SW480 (cell line): ENCODE data around the gene STXBP6.
A peak's percentile ranks its signal among the peaks of the same experiment; 100 is the strongest.

Experiments
- DNase-seq: peaks from one replicate; pipeline ENCODE4 v3.0.0-alpha.2; 2016; ENCODE audit warnings: low spot score

Gene STXBP6

GRCh38 chr14:25049568-25050268, at the start of gene STXBP6:
TSS of gene STXBP6 (minus strand) at chr14:25050147. CDS start at chr14:24974818, 75,329 bp downstream.
- peak; percentile 64 for DNase-seq

DNA sequence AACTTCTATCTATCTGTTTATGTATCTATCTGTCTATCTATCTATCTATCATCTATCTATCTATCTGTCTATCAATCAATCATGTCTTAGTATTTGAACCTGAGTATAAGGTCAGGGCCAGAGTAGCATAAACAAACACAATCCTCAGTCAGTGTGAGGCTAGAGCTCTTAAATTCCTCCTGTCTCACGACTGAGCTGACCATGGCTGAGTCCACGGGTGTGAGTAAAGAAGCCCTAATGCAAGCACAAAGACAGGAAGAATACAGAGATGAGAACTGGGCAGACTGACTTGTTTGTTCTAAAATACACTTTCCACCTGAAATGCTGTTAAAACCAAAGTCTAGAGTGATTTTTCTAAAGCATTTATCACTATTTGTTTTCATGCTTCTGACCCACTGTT, 47.2 kb upstream of the STXBP6 start:
- no peak for DNase-seq

DNA sequence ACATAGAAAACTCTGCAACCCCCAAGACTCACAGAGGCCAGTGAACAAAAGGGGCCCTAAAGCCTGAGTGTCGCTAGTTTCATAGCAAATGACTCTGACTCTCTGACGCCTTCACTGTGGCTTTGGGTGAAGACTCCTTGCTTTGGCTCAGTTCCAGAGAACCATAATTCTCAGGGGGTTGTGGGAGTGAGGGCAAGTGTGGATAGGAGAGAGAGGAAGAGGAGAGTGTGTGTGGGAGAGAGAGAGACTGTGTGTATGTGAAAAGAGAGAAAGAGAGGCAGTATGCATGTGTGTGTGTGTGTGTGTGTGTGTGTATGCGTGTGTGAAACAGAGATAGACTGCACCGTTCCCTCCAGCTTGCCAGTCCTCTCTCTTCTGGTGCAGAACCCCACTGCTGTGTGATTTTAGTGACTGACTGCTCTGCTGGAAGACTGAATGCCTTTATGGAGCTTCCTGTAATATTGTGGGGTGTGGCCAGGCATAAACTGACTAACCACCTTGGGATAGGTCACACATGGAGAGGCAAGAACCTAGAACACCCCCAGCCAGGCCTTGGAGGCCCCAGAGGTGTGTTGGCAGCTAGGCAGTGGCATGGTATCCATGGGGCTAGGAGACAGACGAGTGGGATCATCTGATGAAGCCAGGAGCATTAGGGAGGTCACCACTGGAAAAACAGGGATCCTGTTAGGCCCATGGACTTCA, 45.9 kb upstream of the STXBP6 start:
- DNase-seq: no peak

GRCh38 chr14:25094171-25094907, 44.4 kb upstream of the STXBP6 start:
- DNase-seq: no peak

- no peak for DNase-seq
Observed at GRCh38 chr14:25092258-25092740, 42.4 kb upstream of the STXBP6 start.

GRCh38 chr14:25090716-25091454, 40.9 kb upstream of the STXBP6 start:
- DNase-seq: peak; percentile 35

- no peak for DNase-seq
Observed at GRCh38 chr14:25090256-25090655, 40.3 kb upstream of the STXBP6 start.

- no peak for DNase-seq
Observed at GRCh38 chr14:25089496-25089895, 39.5 kb upstream of the STXBP6 start.

DNA sequence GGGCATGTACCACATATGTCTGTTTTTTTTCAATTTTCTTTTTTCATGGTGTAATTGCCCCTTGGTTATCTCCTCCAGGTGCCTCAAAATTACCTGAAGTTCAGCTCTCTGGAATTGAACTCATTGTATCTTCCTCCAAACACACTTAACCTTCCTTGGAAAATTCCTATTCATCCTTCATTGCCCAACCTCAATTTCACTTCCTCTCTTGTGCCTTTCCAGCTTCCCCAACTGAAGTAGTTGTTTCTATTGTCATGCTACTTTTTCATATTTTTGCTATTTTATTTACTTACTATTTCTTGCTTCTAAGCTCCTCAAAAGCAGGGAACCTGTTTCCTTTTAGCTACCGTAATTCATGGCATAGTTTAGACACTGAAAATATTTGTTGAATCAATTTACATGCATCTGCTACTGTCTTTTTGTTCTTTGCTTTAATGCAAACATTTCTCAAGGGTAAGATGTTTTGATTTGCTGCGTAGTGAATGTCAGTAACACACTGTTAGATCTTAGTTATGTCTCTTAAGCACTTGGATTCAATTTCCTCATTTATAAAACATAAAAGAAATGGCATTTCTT, 37.0 kb upstream of the STXBP6 start:
- DNase-seq: no peak

DNA sequence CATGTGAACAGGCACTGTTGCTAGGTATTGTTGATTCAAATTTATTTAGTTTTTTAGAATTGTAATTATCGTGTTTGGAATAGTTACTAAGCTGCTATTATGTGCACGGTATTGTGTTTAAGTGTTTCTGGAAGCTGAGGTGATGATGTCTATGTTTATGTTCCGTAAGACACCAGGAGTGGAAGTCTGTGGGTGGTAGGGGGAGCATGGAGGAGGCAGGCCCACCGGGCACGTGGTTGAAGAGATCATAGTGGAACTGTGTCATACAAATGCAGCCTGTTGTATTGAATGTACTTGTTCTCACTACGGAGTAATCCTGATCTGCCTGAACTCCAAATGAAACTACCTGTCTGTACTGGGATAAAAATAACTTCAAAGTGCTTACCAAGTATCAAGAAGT, 36.1 kb upstream of the STXBP6 start:
- no peak for DNase-seq

- DNase-seq: no peak
Observed at GRCh38 chr14:25080682-25081081, 30.7 kb upstream of the STXBP6 start.

GRCh38 chr14:25079311-25079710, 29.4 kb upstream of the STXBP6 start:
- no peak for DNase-seq

GRCh38 chr14:25074099-25074685, 24.2 kb upstream of the STXBP6 start:
- DNase-seq: no peak

DNA sequence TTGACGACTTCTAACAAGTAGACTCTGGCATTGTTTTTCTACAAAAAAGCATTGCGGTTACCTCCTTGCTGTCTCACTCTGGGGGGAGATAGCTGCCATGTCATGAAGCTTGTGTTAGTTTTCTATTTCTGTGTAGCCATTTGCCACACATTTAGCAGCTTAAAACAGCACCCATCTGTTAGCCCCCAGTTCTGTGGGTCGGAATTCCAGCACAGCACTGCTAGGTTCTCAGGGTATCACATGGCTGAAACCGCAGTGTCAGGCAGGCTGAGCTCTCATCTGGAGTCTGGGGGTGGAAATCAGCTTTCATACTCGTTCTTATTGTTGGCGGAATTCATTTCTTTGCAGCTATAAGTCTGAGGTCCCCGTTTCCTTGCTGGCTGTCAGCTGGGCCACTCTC, 19.9 kb upstream of the STXBP6 start:
- no peak for DNase-seq

DNA sequence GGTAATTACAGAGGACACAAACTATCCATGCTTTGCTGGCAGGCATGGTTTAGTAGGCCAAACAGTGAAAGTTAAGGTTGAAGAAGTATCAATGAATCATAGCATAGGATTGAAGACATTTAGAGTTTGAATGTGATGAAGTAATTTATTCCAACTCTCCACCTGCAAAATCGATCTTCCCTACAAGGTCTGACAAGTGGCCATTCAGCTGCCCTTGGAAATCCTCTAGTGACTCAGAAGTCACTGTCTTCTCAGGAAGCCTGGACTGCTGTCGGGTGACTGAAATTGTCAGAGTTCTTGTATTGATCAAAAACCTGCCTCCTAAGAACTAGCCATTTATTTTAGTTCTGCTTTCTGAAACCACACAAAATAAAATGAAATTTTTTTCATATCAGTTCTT, 17.7 kb upstream of the STXBP6 start:
- no peak for DNase-seq

DNA sequence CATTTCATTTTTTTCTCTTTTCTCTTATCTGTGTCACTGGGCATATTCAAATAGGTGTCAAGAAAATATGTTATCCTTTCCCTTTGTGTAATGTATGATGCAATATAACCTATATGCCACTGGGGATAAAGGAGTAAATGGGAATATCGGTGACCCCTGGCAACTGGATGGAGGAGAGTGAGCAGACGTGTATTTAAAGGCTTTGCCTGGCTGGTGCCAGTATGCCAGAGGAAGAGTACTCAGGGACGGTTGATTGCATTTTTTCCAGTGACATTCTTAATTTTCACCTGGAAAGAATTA, 12.0 kb upstream of the STXBP6 start:
- no peak for DNase-seq

DNA sequence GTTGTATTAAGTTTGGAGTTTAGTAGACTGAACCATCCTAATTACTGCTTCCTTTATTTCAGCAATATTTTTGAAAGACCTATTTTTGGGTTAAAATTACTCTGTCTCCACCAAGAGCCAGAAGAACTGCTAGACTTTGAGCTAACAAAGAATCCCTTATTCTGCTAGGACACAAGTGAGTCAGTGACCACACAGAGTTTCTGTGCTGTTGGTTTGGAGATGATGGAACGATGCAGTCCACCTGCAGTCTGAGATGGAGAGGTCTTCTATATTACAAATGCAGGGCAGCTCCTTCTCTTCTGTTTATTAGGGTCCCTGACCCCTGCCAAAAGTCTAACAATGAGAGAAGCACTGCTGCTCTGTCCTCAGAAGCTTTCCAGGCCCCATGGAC, 6.7 kb upstream of the STXBP6 start:
- no peak for DNase-seq

DNA sequence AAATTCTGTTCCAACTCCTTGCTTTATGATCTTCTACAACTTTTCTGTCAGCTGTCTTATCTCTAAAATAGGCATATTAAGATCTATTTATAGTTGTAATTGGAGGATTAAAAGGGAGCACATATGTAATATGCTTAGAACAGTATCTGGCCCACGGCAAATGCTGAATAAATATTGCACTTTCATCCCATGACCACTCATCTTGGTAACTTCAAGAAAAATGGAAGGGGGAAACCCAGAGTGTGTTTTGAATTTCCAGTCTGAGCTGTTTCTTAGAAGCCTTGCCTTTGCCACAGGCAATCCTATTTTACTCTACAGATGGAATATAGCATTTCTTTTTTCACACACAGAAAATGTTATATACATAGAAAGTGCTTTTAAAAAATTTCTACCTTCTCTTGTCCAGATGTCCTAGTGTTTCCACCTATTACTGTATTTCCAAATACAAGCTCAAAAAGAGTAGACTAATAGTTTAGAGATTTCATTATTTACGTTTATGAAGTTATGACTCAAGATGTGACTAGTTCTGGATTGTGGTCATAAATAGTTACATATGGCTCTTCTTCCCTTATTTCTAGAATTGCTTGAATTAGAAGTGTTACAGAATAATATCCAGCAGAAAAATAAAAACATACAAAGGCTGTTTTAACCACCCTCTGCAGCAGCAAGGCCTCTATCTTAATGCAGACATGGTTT, 6.2 kb upstream of the STXBP6 start:
- DNase-seq: no peak

DNA sequence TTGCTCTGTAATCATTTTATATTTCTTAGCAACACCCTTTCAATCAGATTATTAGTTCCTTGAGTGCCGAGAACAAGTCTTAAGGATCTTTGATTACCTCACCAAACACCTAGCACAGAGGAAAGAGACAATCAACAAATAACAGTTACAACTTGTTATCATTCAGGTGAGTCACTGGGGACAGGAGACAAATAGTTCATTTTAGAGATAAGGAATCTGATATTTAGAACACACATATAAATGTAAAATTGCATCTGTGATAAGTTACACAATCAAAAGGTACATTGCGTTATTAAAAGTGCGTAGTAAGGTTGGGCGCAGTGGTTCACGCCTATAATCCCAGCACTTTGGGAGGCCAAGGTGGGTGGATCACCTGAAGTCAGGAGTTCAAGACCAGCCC, 5.1 kb upstream of the STXBP6 start:
- no peak for DNase-seq

GRCh38 chr14:25053585-25053984, 3.6 kb upstream of the STXBP6 start:
- no peak for DNase-seq

DNA sequence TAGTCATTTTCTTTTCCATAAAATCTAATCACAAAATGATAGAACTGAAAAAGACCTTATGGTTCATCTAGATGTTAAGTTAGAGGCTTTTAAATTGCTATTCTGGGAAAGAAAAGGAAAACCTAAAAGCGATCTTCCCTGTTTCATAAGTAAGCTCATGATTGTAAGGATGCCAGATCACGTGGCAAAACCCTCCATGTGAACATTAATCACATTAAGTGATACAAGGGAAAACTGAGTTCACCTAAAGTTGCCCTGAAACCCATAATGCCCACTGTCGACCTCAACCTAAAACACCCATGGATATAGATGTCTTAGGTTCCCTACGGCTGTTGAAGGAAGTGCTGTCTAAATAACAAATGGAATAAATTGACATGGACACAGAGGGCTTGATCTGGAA, 3.0 kb upstream of the STXBP6 start:
- DNase-seq: no peak
